Endothelial cell (in vitro differentiated cells): ENCODE results near the gene NPAS1. TPM values are rescaled to one million over a fixed set of nuclear protein-coding genes. Genes with fewer than 3 reads are reported as not detected.

Source experiments
- DNase-seq: peaks from one replicate; pipeline ENCODE4 v3.0.0; 2021; ENCODE audit warnings: low spot score
- H3K27ac Mint-ChIP-seq: one replicate; pipeline ENCODE4 v1.8.0; 2021; ENCODE audit warnings: mixed read lengths, inconsistent platforms; ENCODE audit not compliant: unreplicated experiment
- H3K27me3 Mint-ChIP-seq: one replicate; pipeline ENCODE4 v1.8.0; 2021; ENCODE audit warnings: mild to moderate bottlenecking, moderate library complexity, mixed read lengths, inconsistent platforms; ENCODE audit not compliant: unreplicated experiment
- H3K36me3 Mint-ChIP-seq: one replicate; pipeline ENCODE4 v1.8.0; 2021; ENCODE audit warnings: mild to moderate bottlenecking, low read depth, mixed read lengths, inconsistent platforms; ENCODE audit not compliant: unreplicated experiment
- H3K4me1 Mint-ChIP-seq: one replicate; pipeline ENCODE4 v1.8.0; 2021; ENCODE audit warnings: mild to moderate bottlenecking, mixed read lengths, inconsistent platforms; ENCODE audit not compliant: unreplicated experiment
- H3K4me3 Mint-ChIP-seq: one replicate; pipeline ENCODE4 v1.8.0; 2021; ENCODE audit warnings: mild to moderate bottlenecking, mixed read lengths, inconsistent platforms; ENCODE audit not compliant: unreplicated experiment
- H3K9me3 Mint-ChIP-seq: one replicate; pipeline ENCODE4 v1.8.0; 2021; ENCODE audit warnings: mixed read lengths, inconsistent platforms; ENCODE audit not compliant: unreplicated experiment
- total RNA-seq: library from RNA; stranded (reverse); fragmentation: NEBNext Ultra II Directional; extraction: Animal tissue kit (Norgen Biotek cat#: 25700); gene quantifications from one replicate; pipeline ENCODE4 v1.2.1, GENCODE V29; 2021; ENCODE audit not compliant: unreplicated experiment
- TF ChIP-seq, protein P1 (sequence below): fragments of 200-600 bp; sonication (generic); IDR thresholded peaks from one replicate; pipeline ENCODE4 v1.5.0; 2021; ENCODE audit warnings: antibody characterized with exemption; ENCODE audit not compliant: unreplicated experiment

NPAS1 gene
- total RNA-seq, 1 donor from 2014 or later: 1.0 TPM

DNA sequence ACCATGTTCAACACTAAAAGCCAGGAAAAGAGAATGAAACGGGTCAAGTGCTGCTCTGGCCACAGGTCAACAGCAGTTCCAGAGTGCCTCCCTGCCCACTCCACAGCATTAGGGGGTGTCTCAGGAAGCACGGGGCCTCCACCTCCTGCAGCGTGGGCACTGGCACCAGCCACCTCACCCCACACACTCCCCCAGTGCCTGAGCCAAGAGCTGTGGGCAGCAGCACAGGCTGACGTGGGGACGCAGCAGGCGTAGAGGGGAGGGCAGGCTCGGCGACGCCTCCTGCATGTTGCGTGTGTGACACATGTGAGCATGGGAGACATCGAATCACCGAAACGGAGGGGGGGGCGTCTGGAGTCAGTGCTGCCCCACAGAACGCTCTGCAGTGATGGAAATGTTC is 50.2 kb downstream of the NPAS1 start:
- DNase-seq: no peak
- H3K4me1 Mint-ChIP-seq: peaks cover 12% of the 10 kb centered on the region
- no peak overlapping the region for H3K4me3 Mint-ChIP-seq
- H3K36me3 Mint-ChIP-seq: peaks cover 24% of the 10 kb centered on the region
- no peaks in the 10 kb centered on the region for H3K9me3 Mint-ChIP-seq
- peak overlapping the region; percentile 3 for H3K27ac Mint-ChIP-seq
- TF ChIP-seq, protein P1, sequence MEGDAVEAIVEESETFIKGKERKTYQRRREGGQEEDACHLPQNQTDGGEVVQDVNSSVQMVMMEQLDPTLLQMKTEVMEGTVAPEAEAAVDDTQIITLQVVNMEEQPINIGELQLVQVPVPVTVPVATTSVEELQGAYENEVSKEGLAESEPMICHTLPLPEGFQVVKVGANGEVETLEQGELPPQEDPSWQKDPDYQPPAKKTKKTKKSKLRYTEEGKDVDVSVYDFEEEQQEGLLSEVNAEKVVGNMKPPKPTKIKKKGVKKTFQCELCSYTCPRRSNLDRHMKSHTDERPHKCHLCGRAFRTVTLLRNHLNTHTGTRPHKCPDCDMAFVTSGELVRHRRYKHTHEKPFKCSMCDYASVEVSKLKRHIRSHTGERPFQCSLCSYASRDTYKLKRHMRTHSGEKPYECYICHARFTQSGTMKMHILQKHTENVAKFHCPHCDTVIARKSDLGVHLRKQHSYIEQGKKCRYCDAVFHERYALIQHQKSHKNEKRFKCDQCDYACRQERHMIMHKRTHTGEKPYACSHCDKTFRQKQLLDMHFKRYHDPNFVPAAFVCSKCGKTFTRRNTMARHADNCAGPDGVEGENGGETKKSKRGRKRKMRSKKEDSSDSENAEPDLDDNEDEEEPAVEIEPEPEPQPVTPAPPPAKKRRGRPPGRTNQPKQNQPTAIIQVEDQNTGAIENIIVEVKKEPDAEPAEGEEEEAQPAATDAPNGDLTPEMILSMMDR: no peak
- H3K27me3 Mint-ChIP-seq: peaks cover 9% of the 10 kb centered on the region

DNA sequence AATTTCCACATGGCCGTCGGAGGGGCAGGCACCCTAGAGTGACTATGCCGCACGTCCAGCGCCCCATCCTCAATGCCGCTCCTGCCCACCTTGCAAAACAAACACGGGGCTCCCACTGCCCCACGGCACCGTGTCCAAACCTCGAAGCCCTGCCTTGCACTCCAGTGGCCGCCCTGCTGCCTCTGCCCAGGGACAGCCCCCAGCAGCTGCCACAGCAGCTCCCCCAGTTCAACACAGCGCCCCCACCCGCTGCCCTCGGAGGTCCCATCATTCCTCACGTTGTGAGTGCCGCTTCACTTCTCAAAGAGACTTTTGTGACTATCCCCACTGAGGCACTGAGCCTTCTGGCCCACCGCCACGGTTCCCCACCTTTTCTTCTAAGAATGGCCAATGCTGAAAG is 51.1 kb downstream of the NPAS1 start:
- DNase-seq: no peak
- TF ChIP-seq, protein P1: no peak
- Mint-ChIP-seq H3K27ac (no peak overlapping the region), H3K27me3 (peaks cover 11% of the 10 kb centered on the region), H3K9me3 (no peaks in the 10 kb centered on the region), H3K4me1 (peaks cover 22% of the 10 kb centered on the region), H3K36me3 (peaks cover 30% of the 10 kb centered on the region), H3K4me3 (no peak overlapping the region)

DNA sequence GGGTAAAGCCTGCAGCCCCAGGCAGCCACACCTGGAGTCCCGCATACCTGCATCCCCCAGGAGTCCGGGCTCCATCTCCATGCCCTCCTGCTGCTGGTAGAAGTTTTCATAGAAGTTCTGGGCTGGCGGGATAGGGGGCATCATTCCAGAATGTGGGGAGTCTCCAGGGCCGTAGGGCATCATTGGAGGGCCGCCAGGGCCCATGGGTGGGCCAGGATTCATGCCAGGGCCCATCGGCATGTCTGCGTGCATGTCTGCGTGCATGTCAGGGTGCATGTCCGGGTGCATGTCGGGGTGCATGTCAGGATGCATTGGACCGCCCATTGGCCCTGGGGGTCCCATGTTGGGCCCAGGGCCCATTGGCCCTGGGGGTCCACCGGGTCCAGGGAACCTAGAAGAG is 52.1 kb downstream of the NPAS1 start:
- Mint-ChIP-seq H3K27ac (no peak overlapping the region), H3K4me1 (peaks cover 23% of the 10 kb centered on the region), H3K36me3 (peaks cover 33% of the 10 kb centered on the region), H3K27me3 (peaks cover 11% of the 10 kb centered on the region), H3K9me3 (no peaks in the 10 kb centered on the region), H3K4me3 (no peak overlapping the region)
- no peak for DNase-seq
- TF ChIP-seq, protein P1: no peak

DNA sequence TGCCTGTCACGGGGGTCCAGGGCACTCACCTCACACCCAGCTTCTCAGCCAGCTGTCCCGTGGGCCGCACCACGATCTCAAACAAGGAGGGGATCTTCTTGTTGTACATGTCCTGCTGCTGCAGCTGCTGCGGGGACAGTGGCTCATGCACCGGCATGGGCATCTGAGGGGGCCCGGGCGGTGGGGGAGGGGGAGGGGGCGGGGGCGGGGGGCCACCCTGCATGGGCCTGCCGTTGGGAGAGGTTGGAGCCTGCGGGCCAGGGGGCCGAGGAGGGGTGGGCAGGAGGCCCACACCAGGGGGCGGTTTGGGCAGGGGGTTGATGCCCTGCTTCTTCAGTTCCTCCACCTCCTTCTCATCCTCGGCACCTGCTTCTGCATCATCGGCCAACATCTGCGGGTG is 52.7 kb downstream of the NPAS1 start:
- Mint-ChIP-seq H3K36me3 (peaks cover 33% of the 10 kb centered on the region), H3K9me3 (no peaks in the 10 kb centered on the region), H3K4me1 (peaks cover 23% of the 10 kb centered on the region), H3K27ac (no peak overlapping the region), H3K4me3 (no peak overlapping the region), H3K27me3 (peaks cover 11% of the 10 kb centered on the region)
- TF ChIP-seq, protein P1: no peak
- no peak for DNase-seq

DNA sequence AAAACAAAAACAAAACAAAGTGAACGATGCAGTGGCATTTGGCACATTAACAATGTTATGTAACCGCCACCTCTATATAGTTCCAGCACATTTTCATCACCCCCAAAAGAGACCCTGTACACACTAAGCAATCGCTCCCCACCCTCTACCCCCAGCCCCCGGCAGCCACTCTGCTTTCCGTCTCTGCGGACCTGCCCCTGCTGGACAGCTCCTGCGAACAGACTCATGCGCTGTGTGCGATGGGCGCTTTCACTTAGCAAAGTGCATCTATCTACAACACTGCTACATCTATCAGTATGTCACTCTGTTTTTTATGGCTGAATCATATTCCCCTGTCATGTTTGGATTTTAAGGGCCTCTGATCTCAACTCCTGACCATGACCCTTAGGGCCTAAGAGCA is 53.9 kb downstream of the NPAS1 start:
- H3K27ac Mint-ChIP-seq: peak overlapping the region; percentile 31
- no peak overlapping the region for H3K4me3 Mint-ChIP-seq
- TF ChIP-seq, protein P1: no peak
- DNase-seq: no peak
- peaks cover 23% of the 10 kb centered on the region for H3K4me1 Mint-ChIP-seq
- no peaks in the 10 kb centered on the region for H3K9me3 Mint-ChIP-seq
- peaks cover 33% of the 10 kb centered on the region for H3K36me3 Mint-ChIP-seq
- peaks cover 11% of the 10 kb centered on the region for H3K27me3 Mint-ChIP-seq
